Muscle of arm (tissue), 12 donors: ENCODE measurements around the gene SRGAP1. TPM values are rescaled to one million over a fixed set of nuclear protein-coding genes. Genes with fewer than 3 reads are reported as not detected.
"Not testable (repeated sequence)": the region's sequence is repeated elsewhere in the genome, so short reads cannot be mapped to it uniquely, and the experiment has no call there.

Source experiments
- DNase-seq: peaks from one replicate; pipeline ENCODE4 v3.0.0-alpha.2; 2013
- polyA plus RNA-seq, 12 donors: library from polyadenylated mRNA; unstranded; fragments of 120-200 nt; gene quantifications; one replicate each; pipeline ENCODE4 v1.2.1, GENCODE V29; 2013; ENCODE audit not compliant: insufficient read length in 12 of 12

The SRGAP1 gene
- polyA plus RNA-seq, 12 donors = 5.1 to 23.3 (median 7.1) TPM; not detected in 1

DNA sequence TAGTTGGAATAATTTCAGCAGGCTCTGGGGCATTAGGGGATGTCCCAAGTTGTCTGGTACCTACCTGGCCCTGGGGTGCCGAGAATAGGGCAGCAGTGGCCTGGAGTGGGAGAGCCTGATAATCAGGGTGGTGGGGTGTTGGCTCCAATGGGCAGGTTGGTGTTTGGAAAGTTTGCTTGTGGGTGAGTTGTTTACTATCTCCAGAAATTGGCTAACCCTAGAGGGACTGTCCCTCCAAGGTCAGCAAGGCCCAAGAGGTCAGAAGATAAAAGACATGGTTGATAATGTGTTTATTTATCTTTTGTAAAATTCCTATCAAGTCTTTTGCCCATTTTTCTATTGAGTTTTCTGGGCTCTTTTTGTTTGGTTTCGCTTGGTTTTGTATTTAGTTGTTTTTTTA is 272.5 kb downstream of the SRGAP1 start:
- DNase-seq = no peak

DNA sequence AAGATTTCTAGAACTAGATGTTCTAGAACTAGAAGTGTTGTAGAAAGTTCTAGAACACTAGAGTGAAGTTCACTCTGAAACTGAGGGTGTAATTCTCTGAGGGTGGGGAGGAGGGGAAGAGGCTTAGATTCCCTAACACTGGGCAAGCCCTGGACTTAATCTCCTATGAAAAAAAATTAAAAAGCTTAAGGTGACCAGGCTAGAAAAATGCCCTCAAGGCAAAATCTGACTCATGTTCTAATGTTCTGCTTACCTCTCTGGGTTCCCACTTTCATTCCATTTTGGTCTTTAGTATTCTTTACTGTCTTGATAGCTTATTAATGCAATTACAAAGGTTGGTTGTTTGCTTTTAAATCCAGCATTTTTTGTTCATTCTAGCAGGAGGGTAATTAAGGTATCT is 276.1 kb downstream of the SRGAP1 start:
- no peak for DNase-seq

DNA sequence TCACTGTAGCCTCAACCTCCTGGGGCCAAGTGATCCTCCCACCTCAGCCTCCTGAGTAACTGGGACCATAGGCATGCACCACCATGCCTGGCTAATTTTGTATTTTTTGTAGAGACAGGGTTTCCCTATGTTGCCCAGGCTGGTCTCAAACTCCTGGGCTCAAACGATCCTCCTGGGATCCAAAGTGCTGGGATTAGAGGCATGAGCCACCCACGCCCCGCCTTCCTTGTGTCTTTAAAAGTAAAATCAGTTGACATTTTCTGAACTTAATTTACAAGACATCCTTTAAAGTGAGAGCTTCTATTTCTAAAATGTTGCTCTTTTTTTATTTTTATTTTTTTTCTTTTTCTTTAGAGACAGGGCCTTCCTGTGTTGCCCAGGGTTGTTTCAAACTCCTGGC is 276.6 kb downstream of the SRGAP1 start:
- not testable (repeated sequence) for DNase-seq

DNA sequence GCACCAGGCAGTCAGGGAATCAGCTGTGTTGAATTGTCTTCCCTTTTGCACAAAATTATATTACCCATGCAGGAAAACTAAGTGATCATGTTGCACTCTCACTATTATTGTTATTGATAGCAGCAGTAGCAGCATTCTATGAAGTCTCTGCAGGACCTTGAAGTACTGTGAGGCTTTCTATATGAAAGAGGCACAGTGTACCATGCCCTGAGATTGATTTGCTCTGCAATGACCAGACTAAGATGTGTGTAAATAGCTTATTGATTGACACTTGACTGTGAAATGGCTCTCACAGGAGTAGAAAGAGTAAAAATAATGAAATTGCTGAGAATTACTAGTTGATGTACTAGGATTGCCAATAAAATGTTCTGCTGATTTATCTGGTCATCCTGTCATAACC is 277.7 kb downstream of the SRGAP1 start:
- no peak for DNase-seq

DNA sequence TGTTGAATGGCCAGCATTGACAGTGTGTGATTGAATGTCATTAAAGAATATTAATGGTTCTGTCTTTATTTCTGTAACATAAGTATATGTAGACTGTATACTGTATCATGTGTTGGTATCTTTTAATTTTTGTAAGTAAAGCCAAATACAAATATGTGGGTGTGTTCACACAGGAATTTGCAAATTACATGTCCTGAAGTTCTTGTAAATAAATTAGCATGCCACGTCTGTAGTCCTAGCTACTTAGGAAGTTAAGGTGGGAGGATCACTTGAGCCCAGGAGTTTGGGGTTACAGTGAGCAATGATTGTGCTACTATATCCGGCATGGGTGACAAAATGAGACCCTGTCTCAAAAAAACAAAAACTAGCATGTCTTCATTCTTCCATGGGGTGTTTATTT is 278.5 kb downstream of the SRGAP1 start:
- no peak for DNase-seq

DNA sequence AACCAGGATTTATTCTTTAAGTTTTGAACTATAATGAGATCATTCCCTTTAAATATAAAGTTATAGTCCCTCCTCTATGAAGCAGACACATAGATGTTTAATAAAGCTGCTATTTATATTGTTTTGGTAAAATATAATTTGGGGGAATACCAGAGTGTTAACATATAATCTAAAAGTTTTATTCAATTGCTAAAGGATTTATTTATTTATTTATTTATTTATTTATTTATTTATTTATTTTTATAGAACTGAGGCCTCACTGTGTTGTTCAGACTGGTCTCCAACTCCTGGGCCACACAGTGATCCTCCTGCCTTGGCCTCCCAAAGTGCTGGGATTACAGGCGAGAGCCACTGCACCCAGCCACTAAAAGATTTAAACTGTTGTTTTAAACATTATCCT is 278.9 kb downstream of the SRGAP1 start:
- no peak for DNase-seq

DNA sequence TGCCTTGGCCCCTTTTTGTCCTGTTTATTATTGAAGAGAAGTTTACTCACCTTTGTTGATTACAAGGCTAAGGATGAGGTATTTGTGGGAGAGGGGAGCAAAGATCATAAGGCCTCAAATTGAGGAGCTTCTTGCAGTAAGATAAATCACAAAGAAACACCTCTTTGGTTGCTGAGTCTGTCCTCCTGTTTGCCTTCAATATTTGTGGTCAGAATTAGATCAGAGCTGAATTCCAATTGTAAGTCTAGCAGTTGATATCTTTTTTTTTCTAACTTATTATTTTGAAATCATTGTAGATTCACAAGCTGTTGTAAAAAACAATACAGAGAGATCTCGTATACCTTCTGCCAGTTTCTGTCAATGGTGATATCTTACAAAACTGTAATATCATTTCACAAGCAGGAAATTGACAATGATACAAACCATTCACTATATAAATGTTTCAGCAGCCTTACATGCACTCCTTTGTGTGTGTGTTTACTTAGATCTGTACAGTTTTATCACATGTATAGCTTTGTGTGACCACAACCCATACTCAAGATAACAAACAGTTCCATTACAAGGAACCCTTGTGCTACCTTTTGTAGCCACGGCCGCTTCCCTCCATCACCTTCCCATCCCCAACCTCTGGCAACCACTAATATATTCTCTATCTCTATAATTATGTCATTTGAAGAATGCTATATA is 280.2 kb downstream of the SRGAP1 start:
- no peak for DNase-seq

DNA sequence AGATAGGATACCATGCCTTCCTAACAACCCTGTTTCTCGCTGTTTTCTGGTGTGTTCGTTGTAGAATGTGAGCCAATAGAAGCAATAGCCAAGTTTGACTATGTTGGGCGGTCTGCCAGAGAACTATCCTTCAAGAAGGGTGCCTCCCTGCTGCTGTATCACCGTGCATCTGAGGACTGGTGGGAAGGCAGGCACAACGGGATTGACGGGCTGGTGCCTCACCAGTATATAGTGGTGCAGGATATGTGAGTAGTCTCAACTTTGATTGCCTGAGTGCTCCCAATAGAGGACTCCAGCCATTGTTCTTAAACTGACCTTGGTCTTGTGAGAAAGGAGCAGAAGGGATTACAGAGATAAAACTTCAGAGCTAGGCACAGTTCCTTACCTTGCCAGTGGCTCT is 281.4 kb downstream of the SRGAP1 start:
- no peak for DNase-seq

DNA sequence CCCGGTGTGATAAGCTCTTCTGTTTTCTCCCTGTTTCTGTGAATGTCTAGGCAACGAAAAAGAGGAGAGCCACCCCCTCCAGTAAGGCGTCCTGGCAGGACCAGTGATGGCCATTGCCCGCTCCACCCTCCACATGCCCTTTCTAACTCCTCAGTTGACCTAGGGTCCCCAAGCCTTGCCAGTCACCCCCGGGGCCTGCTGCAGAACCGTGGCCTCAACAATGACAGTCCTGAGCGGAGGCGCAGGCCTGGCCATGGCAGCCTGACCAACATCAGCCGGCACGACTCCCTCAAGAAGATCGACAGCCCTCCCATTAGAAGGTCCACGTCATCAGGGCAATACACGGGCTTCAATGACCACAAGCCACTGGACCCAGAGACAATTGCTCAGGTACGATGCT is 283.3 kb downstream of the SRGAP1 start:
- no peak for DNase-seq

DNA sequence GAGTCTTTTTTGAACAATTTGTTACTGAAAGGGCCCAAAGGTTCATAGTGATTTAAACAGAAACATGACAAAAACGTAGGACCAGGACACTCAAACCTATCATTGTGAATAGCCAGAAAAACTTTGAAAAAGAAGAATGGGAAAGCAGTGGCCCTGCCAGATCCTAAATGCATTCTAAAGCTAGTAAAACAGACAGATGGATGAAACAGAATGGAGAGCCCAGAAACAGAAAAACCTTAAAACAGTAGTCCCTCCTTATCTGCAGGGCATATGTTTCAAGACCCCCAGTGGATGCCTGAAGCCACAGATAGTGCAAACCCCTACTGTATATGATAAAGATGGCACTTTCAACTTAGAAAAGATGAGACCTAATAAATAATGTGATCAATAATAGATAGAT is 283.9 kb downstream of the SRGAP1 start:
- DNase-seq = no peak

DNA sequence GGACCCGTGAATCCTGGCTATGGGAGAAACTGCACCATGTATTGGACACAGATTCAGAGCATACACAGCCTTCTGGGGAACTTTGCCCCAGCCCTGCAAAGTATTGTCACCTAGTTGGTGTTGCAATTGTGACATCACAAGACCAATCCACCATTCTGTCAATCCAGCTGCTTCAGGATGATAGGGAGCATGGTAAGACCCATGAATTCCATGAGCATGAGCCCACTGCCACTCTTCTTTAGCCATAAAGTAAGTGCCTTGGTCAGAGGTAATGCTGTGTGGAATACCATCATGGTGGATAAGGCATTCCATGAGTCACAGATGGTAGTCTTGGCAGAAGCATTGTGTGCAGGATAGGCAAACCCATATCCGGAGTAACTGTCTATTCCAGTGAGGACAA is 286.0 kb downstream of the SRGAP1 start:
- not testable (repeated sequence) for DNase-seq

DNA sequence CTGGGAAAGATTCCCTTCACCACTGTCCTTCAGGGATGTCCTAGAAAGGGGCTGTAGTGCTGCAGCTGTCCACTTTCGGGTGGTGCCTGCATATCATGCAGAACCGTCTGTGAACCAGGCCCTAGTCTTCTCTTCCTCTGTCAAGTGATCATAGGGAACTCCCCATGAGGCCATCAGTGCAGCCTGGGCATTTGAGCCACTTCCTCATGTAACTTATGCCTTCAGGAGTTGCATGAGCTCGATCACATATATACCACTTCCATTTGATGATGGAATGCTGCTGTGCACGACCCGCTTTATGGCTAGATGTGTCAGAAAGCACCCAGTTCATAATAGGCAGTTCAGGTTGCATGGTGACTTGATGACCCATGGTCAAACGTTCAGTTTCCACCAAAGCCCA is 287.0 kb downstream of the SRGAP1 start:
- not testable (repeated sequence) for DNase-seq

DNA sequence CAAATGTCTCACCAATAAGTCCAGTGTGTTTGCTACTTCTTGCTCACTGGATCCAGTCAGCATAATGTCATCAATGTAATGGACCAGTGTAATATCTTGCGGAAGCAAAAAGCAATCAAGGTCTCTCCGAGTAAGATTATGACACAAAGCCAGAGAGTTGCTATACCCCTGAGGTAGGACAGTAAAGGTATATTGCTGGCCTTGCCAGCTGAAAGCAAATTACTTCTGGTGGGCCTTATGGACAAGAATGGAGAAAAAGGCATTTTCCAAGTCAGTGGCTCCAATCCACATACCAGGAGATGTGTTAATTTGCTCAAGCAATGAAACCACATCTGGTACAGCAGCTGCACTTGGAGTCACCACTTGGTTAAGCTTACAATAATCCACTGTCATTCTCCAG is 288.2 kb downstream of the SRGAP1 start:
- DNase-seq = not testable (repeated sequence)

DNA sequence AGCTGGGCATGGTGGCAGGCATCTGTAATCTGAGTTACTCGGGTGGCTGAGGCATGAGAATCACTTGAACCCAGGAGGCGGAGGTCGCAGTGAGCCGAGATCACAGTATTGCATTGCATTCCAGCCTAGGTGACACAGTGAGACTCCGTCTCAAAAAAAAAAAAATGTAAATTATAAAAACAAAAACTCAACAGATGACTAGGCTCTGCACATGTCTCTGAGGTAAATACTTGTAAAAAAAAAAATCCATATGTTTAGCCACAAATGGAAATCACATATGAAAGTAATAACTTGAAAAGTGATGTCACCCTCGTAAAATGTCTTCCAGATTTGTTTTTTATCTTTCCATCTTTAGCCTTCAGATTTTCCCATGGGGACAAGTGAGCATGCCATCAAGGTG is 292.6 kb downstream of the SRGAP1 start:
- DNase-seq = no peak

DNA sequence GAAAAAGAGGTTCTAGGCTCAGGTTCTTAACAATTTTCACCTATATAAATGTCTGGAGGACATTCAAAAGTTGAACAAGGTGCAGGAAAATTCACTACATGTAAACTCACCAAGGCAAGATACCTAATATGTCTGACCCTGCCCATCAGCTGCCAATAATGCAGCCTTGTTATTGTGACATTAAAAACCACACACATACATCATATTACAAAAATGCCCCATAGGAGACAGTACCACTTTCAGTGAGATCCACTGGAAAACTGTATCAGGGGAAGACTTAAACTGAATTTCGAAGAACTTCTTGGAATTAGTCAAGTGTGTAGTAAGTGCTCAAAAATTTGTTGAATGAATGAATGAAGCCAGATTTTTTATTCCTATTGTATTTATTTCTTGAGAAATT is 294.5 kb downstream of the SRGAP1 start:
- no peak for DNase-seq

DNA sequence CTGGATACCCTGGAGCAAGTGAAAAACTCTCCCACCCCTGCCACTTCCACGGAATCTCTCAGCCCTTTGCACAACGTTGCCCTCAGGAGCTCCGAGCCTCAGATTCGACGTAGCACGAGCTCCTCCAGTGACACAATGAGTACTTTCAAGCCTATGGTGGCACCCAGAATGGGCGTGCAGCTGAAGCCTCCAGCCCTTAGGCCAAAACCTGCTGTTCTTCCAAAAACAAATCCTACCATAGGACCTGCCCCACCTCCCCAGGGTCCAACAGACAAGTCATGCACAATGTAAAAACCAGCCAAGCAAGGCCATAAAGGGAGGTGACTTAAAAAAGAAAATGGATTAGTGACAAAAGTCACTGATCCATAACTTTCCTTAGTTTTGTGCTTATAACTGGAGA is 297.9 kb downstream of the SRGAP1 start:
- DNase-seq = no peak

DNA sequence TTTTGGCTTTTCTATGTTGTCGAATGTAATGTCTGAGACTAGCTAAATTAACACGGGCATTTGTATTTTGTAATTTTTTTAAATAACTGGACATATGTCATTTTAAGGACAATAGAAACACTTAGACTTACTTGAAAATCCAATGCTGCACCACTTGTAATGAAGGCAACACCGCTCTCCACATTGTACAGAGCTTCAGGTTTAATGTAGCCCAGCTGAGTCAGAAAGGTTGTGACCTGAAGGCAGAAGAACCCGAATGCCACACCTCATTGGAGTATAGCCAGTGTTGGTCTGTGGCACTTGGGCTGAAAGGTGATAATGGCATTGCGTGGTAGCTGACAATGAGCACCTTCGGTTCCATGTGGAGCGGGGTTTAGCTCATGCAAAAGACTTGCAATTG is 298.3 kb downstream of the SRGAP1 start:
- DNase-seq = no peak

DNA sequence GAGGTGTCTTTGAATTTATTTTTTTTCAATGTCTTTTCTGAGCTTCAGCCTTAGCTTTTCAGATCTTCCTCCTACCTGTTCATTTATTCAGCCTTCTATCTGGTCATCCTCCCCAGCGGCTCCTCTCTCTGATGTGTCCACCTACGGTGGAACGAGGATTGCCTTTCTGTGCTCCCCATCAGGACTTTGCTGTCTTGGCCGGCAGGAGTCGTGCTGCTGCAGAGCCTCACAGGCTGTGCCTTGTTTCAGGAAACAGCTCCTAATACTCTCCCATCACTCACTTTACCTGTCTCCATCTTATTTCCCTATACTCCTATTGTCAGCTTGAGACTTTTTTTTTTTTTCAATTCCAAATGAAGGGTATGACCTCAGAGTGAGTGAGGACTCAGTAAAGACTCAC is 300.7 kb downstream of the SRGAP1 start:
- DNase-seq = no peak

DNA sequence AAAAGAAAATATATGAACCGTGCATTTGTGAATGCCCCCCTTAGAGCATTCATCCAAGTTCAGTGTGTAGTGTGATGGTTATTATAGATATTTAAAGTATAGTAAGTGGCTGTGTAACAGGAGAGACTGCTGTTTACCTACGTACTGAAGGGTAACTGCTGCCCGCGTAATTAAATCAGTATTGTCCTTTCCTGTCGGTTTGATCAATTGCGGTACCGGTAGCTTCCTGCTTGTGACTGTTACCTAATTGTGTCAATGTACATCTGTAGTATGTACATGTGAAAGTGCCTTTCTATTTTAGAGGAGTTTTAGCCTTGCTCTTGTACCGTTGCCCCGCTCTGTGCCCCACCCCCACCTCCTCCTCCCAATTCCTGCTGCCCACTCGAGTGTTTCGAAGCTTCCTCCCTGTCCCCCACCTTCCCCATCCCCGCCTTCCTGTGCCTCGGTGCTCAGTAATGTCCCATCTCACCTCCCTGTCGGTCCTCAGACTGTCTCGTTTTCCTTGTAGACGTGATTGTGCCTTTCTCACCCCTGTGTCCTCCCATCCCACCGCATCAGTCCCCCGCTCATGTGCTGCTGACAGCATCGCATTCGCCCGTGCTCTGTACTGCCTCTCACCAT is 302.6 kb downstream of the SRGAP1 start:
- DNase-seq = no peak

DNA sequence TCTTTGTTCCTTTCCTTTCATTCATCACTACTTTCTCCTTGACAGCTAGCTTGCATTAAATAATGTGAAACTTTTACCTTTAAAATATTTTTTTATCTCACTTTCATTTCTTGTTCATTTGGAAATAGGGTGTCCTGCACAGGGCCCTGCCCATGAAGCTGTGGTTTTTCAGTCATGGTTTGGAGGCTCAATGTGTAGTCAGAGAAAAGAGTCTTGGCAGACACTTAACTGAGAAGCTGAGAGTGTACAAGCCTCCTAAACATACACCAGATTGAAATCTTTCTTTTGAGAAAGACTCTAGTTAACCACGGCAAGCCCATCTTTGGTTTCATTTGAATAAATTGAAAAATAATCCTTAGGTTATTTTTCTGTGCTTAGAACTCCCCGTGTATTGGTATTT is 303.4 kb downstream of the SRGAP1 start:
- no peak for DNase-seq

DNA sequence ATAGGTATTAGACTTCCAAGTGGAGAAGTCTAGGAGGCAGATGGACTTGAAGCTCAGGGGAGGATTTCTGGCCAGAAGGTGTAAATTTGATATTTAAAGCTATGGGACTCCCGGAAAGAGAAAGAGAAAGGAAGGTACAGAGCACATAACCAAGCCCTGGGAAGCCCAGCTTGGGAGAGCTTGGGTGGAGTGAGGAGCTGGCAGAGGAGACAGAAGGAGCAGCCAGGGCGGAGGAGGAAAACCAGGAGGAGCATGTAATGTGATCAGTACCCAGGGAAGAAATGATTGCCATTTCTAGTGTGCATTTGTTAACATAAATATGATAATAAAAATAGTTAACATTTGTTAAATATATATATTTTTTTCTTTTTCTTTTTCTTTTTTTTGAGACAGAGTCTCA is 310.2 kb downstream of the SRGAP1 start:
- DNase-seq = no peak

DNA sequence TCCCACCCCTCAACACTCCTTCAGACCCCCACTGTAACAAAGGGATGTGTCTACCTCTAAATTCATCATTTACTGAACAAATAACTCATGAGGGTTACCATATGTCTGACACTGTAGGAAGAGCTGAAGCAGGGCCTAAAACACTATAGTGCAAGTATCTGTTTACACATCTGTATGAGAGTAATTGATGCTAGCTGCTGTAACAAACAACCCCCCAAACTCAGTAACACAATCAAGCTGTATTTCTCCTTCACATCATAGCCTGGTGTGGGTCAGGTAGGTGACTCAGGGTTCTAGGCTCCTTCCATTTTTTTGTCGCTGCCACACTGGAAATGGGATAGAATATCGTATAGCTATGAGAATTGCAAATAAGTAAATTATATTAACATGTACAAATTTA is 312.6 kb downstream of the SRGAP1 start:
- DNase-seq = no peak

DNA sequence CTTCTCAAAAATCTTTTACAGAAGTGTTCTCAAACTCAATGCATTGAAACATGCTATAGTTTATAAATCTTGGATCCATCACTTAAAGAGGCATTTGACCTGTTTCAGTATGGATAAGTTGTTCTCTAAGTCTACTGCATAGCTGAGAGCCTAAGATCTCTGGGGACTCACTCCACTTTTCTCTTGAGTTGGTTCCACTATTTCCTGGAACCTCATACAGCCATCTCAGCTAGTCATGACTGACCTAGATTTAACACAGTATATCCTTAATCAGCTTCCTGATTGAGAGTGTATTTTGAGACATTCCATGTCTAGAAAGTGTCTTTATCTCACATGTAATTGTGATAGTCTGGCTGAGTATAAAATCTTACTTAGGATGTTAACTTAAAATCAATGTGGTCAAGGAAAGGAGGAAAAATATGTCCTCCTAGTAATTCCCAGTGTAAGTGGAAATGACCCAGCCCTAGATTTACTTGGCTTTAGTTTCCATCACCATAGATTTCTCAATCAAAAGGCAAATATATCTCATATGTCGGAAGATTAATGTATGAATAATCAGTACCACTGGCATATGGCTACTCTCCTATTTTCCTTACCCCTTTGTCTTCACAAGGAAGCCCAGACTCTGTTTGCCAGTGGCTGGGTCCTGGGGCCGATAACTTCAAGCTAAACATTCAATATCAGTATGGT is 315.7 kb downstream of the SRGAP1 start:
- DNase-seq = no peak

DNA sequence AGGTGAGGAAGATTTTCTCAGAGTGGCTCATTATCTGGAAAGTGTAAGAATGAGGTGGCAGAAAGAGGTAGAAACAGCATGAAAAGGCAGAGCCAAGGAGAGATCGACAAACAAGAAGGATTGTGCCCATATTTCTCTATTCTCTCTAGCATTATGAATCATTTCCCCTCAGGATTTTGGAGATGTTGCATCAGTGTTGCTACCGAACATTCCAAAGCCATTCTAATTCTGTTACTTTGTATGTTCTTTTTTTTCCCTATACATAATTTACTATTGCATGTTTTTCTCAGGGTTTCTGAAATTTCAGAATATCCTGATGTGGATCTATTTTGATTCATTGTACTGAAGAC is 316.2 kb downstream of the SRGAP1 start:
- no peak for DNase-seq
